Epithelial cell of proximal tubule (primary cell): Measurements from ENCODE around the gene NF1. TPM values are rescaled to one million over a fixed set of nuclear protein-coding genes. Genes with fewer than 3 reads are reported as not detected.

ENCODE experiments used
- DNase-seq: peaks from one replicate; pipeline ENCODE4 v3.0.0-alpha.2; 2011; ENCODE audit warnings: low read depth
- H3K4me3 ChIP-seq: 2 replicates; pipeline ENCODE4 v1.5.1; 2011; ENCODE audit warnings: low read depth, mild to moderate bottlenecking, low read length
- total RNA-seq: library from RNA; depleted of rRNA; stranded (reverse); fragments of >200 nt; gene quantifications from 2 replicates; pipeline ENCODE4 v1.2.3, GENCODE V29; 2015
- TF ChIP-seq, protein P1 (sequence below): conservative IDR thresholded peaks from 2 replicates; pipeline ENCODE4 v1.5.1; 2012; ENCODE audit warnings: low read depth, mild to moderate bottlenecking, low read length

The NF1 gene
- total RNA-seq, 1 donor from 2014 or later = 40.2 TPM

DNA sequence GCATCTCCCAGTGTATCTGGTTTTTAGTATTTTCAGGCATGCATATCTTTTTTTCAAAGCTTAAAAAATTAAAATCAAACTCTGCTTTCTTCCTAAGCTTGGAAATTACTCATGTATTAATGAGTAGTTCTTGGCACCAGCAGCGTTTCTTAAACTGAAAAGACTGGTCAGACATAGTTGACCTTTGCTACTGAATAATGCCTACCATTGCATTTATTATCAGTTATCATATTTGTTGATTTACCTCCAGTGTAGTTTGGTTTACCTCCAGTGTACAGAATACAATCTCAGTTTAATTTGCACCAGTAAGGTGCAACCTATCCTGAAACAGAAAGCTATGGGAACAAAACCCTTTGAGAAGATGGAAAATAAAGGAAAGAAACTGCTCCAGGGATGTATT lies 261.2 kb downstream of the NF1 start:
- TF ChIP-seq, protein P1, sequence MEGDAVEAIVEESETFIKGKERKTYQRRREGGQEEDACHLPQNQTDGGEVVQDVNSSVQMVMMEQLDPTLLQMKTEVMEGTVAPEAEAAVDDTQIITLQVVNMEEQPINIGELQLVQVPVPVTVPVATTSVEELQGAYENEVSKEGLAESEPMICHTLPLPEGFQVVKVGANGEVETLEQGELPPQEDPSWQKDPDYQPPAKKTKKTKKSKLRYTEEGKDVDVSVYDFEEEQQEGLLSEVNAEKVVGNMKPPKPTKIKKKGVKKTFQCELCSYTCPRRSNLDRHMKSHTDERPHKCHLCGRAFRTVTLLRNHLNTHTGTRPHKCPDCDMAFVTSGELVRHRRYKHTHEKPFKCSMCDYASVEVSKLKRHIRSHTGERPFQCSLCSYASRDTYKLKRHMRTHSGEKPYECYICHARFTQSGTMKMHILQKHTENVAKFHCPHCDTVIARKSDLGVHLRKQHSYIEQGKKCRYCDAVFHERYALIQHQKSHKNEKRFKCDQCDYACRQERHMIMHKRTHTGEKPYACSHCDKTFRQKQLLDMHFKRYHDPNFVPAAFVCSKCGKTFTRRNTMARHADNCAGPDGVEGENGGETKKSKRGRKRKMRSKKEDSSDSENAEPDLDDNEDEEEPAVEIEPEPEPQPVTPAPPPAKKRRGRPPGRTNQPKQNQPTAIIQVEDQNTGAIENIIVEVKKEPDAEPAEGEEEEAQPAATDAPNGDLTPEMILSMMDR = no peak
- no peak for DNase-seq

DNA sequence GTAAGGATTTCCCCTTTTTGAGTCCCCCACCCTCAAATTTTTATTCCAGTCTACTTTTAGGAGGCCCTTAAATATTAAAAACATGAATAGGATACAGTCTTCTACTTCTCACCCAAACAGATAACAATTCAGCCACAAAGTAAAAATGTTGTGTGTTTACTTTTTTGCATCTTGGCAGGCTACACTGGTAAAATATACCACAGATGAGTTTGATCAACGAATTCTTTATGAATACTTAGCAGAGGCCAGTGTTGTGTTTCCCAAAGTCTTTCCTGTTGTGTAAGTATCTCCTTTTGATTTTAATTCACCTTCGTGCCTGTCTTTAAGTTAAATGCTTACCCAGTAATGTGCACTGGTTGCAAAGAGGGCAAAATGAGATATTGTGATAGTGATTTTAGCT lies 262.3 kb downstream of the NF1 start:
- no peak overlapping the region for H3K4me3 ChIP-seq
- DNase-seq = no peak
- TF ChIP-seq, protein P1 = no peak

More for the DNA sequence above, 261.2 kb downstream of the NF1 start:
- no peak overlapping the region for H3K4me3 ChIP-seq

DNA sequence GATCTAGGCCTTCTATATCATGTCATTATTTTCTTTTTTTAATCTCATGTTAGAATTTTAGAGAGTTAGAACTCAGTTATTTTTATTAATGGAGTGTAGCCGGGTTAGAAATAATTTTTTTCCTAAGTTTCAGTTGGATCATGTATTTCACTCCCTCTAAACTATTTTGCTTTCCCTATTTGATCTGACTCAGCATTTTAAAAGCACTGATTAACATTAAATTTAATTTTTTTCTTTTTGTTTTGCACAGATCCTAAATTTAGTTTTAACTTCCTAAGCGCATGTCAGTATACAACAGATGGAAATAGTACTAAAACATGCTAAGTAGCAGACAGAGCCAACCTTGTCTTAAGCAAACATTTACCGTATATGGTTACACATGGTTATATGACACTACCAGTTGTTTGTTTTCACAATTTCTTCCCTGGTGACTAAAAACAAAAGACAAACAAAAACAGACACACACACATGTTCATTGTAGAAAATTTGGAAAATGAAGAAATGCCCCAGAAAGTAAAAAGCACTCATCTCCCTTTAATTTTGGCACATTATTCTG lies 263.1 kb downstream of the NF1 start:
- H3K4me3 ChIP-seq = no peak overlapping the region
- TF ChIP-seq, protein P1 = no peak
- DNase-seq = no peak

DNA sequence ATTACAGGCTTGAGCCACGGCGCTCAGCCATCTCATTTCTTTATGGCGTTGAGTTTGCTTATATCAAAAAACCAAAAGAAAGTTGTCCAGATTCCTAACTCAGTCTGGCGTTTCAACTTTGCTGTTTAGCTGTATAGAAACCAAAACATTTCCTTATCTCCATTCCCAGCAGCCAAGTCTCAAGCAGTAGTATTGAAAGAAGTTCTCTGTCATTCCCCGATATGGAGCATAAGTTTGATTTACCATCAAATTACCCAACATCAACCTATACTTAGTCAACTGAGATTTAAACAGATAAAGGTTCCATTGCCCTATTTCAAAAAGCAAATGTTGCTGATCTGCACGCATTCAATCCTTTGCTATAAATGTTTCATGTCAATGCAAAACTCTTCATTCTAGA lies 269.2 kb downstream of the NF1 start:
- no peak for DNase-seq
- no peak overlapping the region for H3K4me3 ChIP-seq
- TF ChIP-seq, protein P1 = no peak

DNA sequence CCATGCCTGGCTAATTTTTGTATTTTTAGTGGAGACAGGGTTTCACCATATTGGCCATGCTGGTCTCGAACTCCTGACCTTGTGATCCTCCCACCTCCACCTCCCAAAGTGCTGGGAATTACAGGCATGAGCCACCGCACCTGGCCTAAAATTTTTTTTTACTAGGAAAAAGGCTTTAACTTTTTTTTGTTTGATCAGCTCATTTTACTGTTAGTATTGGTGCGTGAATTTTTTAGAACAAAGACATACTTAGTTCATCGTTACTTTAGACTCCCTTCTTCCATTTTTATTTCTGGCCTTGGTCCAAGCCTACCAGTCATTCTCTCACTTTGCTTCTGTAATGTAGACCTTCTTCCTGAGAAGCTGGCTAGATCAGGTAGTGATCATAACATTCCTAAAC lies 271.3 kb downstream of the NF1 start:
- H3K4me3 ChIP-seq = no peak overlapping the region
- no peak for DNase-seq
- TF ChIP-seq, protein P1 = no peak

DNA sequence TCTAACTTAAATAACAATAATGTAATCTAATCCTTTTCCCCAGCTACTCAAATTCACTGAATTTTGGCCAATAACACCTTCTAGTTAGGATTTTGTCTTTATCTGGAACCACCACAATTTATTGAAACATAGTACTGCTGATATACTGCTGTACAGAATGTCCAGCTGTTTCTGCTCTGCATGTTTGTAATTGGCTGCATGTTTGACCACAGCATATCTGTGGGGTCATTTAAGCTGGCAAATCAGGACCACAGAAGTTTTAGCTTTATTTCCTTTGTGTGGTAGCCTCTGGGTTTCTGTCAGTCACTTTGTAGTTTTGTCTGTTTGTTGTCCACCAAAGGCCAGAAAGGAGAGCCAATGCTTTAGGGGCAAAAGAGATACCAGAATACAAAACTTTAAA lies 274.5 kb downstream of the NF1 start:
- H3K4me3 ChIP-seq = no peak overlapping the region
- TF ChIP-seq, protein P1 = no peak
- DNase-seq = no peak

DNA sequence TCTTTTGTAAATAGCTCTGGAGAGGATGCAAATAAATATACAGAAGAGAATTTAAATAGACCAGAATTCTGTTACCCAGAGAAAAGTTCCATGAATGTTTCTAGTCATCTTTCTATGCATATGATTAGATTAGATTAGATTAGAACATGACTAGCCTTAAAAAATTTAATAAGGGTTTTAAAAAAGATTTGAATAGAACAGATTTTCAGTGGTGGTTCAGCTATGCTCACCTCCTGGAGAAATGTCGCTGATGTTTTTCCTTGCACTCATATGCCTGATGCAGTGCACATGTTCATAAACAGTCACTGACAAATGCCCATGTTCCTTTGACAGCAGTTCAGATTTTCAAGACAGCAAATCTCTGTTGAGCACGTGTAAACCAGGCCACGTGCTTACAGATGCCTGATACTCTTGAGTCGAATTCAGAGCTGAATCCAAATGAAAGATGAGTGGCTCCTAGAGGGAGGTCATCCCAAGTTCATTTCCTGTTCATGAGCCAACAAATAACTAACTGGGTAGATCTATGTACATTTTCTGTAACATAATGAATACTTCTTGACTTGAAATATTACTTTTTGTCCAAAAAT lies 276.8 kb downstream of the NF1 start:
- TF ChIP-seq, protein P1 = no peak
- no peak for DNase-seq
- H3K4me3 ChIP-seq = no peak overlapping the region
